GM23248 (cell line): ENCODE results near the gene NLRP11.

Experiments
- EZH2 ChIP-seq: fragments of 200-600 bp; sonication (generic); IDR thresholded peaks from 2 replicates; pipeline ENCODE4 v1.6.1; 2018; ENCODE audit warnings: antibody characterized with exemption, mild to moderate bottlenecking; ENCODE audit not compliant: insufficient read depth, poor library complexity, severe bottlenecking
- EZH2phosphoT487 ChIP-seq: fragments of 200-600 bp; sonication (generic); IDR thresholded peaks from 2 replicates; pipeline ENCODE4 v1.6.1; 2018; ENCODE audit warnings: antibody characterized with exemption, moderate library complexity, mild to moderate bottlenecking, low read depth; ENCODE audit not compliant: insufficient read depth

DNA sequence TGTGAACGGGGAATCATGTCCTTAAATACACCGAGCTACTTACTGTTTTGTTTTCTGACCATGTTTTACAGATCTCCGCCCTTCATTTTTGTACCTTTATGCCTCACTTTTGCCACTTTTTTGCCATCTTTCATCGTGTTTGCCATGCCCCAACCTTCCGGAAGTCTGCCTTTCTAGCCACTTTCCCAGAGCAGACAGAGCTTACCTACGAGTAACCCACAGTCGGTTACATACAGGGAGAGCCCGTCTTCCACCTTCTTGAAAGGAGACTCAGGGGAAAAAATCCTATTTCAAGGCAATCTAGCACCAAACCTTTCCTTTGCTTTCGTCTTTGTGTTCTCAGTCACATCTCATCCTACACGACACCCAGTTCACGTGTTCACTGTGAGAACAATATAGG lies 36.8 kb downstream of the NLRP11 start:
- no peak for TF ChIP-seq EZH2phosphoT487
- no peak for TF ChIP-seq EZH2
